DOHH2 (cell line): ENCODE results near the gene FUT2.

Source experiments
- H3F3A ChIP-seq: fragments of 200-600 bp; sonication (generic), shearing (Covaris generic); 2 replicates; pipeline ENCODE4 v1.6.0; 2016; ENCODE audit warnings: antibody characterized with exemption, mild to moderate bottlenecking; ENCODE audit not compliant: control insufficient read depth, insufficient read depth
- H3K27ac ChIP-seq: fragments of 200-600 bp; sonication (generic); 2 replicates; pipeline ENCODE4 v1.5.1; 2014; ENCODE audit warnings: low read depth, mild to moderate bottlenecking, low read length, moderate library complexity
- H3K27me3 ChIP-seq: fragments of 200-600 bp; sonication (generic); 2 replicates; pipeline ENCODE4 v1.6.1; 2014; ENCODE audit warnings: mild to moderate bottlenecking, low read length, mixed read lengths; ENCODE audit not compliant: control insufficient read depth
- H3K36me3 ChIP-seq: fragments of 200-600 bp; sonication (generic); 2 replicates; pipeline ENCODE4 v1.6.1; 2014; ENCODE audit warnings: mild to moderate bottlenecking, low read length, moderate library complexity, mixed read lengths; ENCODE audit not compliant: control insufficient read depth
- H3K4me1 ChIP-seq: fragments of 200-600 bp; sonication (generic); 2 replicates; pipeline ENCODE4 v1.6.1; 2014; ENCODE audit warnings: mild to moderate bottlenecking, low read length, mixed read lengths; ENCODE audit not compliant: control insufficient read depth
- H3K4me2 ChIP-seq: fragments of 200-600 bp; sonication (generic); 2 replicates; pipeline ENCODE4 v1.6.0; 2014; ENCODE audit warnings: mild to moderate bottlenecking, low read length, moderate library complexity
- H3K4me3 ChIP-seq: fragments of 200-600 bp; sonication (generic); 2 replicates; pipeline ENCODE4 v1.5.1; 2014; ENCODE audit warnings: mild to moderate bottlenecking, low read length, mixed read lengths
- H3K79me2 ChIP-seq: fragments of 200-600 bp; sonication (generic); 2 replicates; pipeline ENCODE4 v1.6.1; 2014; ENCODE audit warnings: mild to moderate bottlenecking, low read length, mixed read lengths; ENCODE audit not compliant: control insufficient read depth
- H3K9me2 ChIP-seq: fragments of 200-600 bp; sonication (generic); replicated peaks from 2 replicates; pipeline ENCODE4 v1.6.1; 2014; ENCODE audit warnings: mild to moderate bottlenecking, low read length, mixed read lengths; ENCODE audit not compliant: control insufficient read depth
- H3K9me3 ChIP-seq: fragments of 200-600 bp; sonication (generic); 2 replicates; pipeline ENCODE4 v1.6.1; 2014; ENCODE audit warnings: antibody characterized with exemption, low read length, mixed read lengths; ENCODE audit not compliant: control insufficient read depth, insufficient read depth
- H4K20me1 ChIP-seq: fragments of 200-600 bp; sonication (generic); 2 replicates; pipeline ENCODE4 v1.6.0; 2014; ENCODE audit warnings: low read depth, mild to moderate bottlenecking, antibody characterized with exemption, low read length, moderate library complexity; ENCODE audit not compliant: control insufficient read depth, insufficient read depth
- EZH2phosphoT487 ChIP-seq: fragments of 200-600 bp; sonication (generic); IDR thresholded peaks from 2 replicates; pipeline ENCODE4 v1.6.1; 2017; ENCODE audit warnings: borderline replicate concordance, mild to moderate bottlenecking, antibody characterized with exemption, low read length, moderate library complexity, mixed read lengths
- TF ChIP-seq, protein P1 (sequence below): fragments of 200-600 bp; sonication (generic); IDR thresholded peaks from one replicate; pipeline ENCODE4 v1.5.1; 2014; ENCODE audit warnings: antibody characterized with exemption, mild to moderate bottlenecking, low read depth, low read length; ENCODE audit not compliant: poor library complexity, severe bottlenecking

Gene FUT2

DNA sequence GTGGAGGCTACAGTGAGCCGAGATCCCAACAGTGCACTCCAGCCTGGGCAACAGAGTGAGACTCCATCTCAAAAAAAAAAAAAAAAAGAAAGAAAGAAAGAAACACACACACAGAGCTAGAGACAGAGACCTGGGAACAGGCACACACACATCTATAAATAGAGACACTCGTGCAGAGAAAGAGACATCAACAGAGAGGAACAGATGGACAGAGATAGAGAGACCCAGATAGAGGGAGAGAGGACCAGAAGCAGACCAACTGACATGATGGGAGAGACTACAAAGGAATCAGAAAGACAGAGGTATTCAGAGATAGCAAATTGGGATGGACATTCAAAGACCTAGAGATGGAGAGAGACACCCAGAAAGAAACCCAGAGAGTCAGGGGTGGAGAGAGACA is 47.6 kb upstream of the FUT2 start:
- H3K4me3 ChIP-seq: peak overlapping the region; percentile 61
- TF ChIP-seq EZH2phosphoT487: no peak
- TF ChIP-seq, protein P1, sequence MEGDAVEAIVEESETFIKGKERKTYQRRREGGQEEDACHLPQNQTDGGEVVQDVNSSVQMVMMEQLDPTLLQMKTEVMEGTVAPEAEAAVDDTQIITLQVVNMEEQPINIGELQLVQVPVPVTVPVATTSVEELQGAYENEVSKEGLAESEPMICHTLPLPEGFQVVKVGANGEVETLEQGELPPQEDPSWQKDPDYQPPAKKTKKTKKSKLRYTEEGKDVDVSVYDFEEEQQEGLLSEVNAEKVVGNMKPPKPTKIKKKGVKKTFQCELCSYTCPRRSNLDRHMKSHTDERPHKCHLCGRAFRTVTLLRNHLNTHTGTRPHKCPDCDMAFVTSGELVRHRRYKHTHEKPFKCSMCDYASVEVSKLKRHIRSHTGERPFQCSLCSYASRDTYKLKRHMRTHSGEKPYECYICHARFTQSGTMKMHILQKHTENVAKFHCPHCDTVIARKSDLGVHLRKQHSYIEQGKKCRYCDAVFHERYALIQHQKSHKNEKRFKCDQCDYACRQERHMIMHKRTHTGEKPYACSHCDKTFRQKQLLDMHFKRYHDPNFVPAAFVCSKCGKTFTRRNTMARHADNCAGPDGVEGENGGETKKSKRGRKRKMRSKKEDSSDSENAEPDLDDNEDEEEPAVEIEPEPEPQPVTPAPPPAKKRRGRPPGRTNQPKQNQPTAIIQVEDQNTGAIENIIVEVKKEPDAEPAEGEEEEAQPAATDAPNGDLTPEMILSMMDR: no peak

DNA sequence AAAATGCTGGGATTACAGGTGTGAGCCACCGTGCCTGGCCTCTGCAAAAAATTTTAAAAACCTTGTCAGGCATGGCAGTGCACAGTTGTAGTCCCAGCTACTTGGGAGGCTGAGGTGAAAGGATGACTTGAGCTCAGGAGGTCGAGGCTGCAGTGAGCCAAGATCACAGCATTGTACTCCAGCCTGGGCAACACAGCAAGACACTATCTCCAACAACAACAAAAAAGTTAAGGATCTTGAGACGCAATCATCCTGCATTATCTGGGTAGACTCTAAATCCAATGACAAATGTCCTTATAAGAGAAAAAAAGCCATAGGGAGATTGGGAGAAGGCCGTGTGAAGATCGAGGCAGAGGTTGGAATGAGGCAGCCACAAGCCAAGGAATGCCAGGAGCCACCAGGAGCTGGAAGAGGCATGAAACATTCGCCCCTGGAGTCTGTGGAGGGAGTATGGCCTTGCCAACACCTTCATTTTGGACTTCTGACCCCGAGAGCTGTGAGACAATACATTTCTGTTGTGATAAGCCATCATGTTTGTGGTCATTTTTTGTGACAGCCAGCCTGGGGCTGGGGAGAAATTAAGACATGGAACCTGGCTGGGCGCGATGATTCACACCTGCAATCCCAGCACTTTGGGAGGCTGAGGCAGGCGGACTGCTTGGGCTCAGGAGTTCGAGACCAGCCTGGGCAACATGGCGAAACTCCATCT is 44.6 kb upstream of the FUT2 start:
- H3K4me1 ChIP-seq: peaks cover 65% of the 10 kb centered on the region
- H3K36me3 ChIP-seq: no peaks in the 10 kb centered on the region
- no peaks in the 10 kb centered on the region for H3K79me2 ChIP-seq
- no peak overlapping the region for H3K4me3 ChIP-seq
- H3K9me2 ChIP-seq: no peaks in the 10 kb centered on the region
- H3K27me3 ChIP-seq: no peaks in the 10 kb centered on the region
- H3K4me2 ChIP-seq: no peak overlapping the region
- no peaks in the 10 kb centered on the region for H4K20me1 ChIP-seq
- no peak for TF ChIP-seq EZH2phosphoT487
- TF ChIP-seq, protein P1: no peak
- peaks cover 24% of the 10 kb centered on the region for H3F3A ChIP-seq
- no peaks in the 10 kb centered on the region for H3K9me3 ChIP-seq
- no peak overlapping the region for H3K27ac ChIP-seq

More for the DNA sequence above, 47.6 kb upstream of the FUT2 start:
- Histone ChIP-seq H3K27ac (peak overlapping the region; percentile 95), H3K9me2 (no peaks in the 10 kb centered on the region), H3K4me2 (peak overlapping the region; percentile 67), H3K79me2 (no peaks in the 10 kb centered on the region), H3K9me3 (no peaks in the 10 kb centered on the region), H3K27me3 (no peaks in the 10 kb centered on the region), H3K36me3 (no peaks in the 10 kb centered on the region), H4K20me1 (no peaks in the 10 kb centered on the region), H3F3A (peaks cover 28% of the 10 kb centered on the region), H3K4me1 (peaks cover 75% of the 10 kb centered on the region)

DNA sequence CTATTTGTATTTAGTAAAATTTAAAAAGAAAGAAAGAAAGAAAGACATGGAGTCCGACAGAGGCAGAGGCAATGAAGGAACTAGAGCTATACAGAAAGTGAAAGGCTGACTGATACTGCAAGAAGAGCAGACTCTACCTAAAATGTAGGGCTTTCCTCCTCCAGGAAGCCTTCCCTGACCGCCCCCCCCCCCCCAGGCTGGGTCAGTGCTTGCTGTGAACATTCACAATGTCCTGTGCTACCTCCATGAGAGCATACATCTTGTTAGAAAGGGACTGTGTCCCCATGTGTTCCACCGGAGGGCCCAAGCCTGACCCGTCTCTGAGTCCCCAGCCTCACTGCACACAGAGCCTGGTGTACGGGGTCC is 44.1 kb upstream of the FUT2 start:
- H3K36me3 ChIP-seq: no peaks in the 10 kb centered on the region
- no peak overlapping the region for H3K4me2 ChIP-seq
- H3K4me1 ChIP-seq: peaks cover 63% of the 10 kb centered on the region
- no peaks in the 10 kb centered on the region for H3K9me2 ChIP-seq
- TF ChIP-seq, protein P1: no peak
- no peak for TF ChIP-seq EZH2phosphoT487
- no peaks in the 10 kb centered on the region for H3K9me3 ChIP-seq
- H3K27ac ChIP-seq: no peak overlapping the region
- H4K20me1 ChIP-seq: no peaks in the 10 kb centered on the region
- H3K79me2 ChIP-seq: no peaks in the 10 kb centered on the region
- H3K27me3 ChIP-seq: no peaks in the 10 kb centered on the region
- peaks cover 24% of the 10 kb centered on the region for H3F3A ChIP-seq
- H3K4me3 ChIP-seq: no peak overlapping the region
